22Rv1 (cell line): Measurements from ENCODE around the gene SMYD3.

Source experiments
- ZFX ChIP-seq: fragments of 450-650 bp; IDR thresholded peaks from 2 replicates; pipeline ENCODE4 v1.6.1; 2017; ENCODE audit warnings: antibody characterized with exemption, borderline replicate concordance
- TF ChIP-seq, protein P1 (sequence below): fragments of 450-650 bp; IDR thresholded peaks from 2 replicates; pipeline ENCODE4 v1.5.1; 2017; ENCODE audit warnings: mild to moderate bottlenecking

DNA sequence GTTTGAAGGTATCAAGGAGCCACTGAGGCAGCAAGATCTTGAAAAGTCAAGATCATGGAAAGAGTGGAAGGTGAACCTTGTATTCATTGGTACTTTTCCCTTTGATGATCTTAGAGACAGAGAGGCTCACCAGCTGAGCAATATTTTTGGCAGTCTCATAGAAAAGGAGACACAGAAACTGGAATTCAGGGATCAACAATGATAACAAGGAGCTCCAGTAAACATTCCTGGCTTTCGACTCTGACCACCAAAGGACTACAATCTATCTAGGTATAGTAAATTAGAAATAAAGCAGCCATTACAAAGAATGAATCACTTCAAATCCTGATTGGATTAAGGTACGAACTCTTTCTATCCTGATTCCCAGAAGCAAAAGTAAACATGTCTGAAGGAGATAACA, 736.9 kb downstream of the SMYD3 start:
- TF ChIP-seq, protein P1, sequence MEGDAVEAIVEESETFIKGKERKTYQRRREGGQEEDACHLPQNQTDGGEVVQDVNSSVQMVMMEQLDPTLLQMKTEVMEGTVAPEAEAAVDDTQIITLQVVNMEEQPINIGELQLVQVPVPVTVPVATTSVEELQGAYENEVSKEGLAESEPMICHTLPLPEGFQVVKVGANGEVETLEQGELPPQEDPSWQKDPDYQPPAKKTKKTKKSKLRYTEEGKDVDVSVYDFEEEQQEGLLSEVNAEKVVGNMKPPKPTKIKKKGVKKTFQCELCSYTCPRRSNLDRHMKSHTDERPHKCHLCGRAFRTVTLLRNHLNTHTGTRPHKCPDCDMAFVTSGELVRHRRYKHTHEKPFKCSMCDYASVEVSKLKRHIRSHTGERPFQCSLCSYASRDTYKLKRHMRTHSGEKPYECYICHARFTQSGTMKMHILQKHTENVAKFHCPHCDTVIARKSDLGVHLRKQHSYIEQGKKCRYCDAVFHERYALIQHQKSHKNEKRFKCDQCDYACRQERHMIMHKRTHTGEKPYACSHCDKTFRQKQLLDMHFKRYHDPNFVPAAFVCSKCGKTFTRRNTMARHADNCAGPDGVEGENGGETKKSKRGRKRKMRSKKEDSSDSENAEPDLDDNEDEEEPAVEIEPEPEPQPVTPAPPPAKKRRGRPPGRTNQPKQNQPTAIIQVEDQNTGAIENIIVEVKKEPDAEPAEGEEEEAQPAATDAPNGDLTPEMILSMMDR, result no peak
- TF ChIP-seq ZFX, result no peak
